HL-60 (cell line): ENCODE measurements around the gene FGF23.

Source experiments
- DNase-seq, 2 experiments: peaks; one replicate each; pipeline ENCODE4 v3.0.0-alpha.2; 2010 to 2020; ENCODE audit warnings: low read depth in 1 of 2, low spot score in 1 of 2
- H3K27ac ChIP-seq: fragments of 250-450 bp; sonication (Bioruptor Pico); replicated peaks from 2 replicates; pipeline ENCODE4 v1.5.1; 2020; ENCODE audit warnings: mild to moderate bottlenecking, moderate library complexity
- H3K27me3 ChIP-seq: fragments of 250-450 bp; sonication (Bioruptor Pico); 2 replicates; pipeline ENCODE4 v1.5.1; 2021; ENCODE audit warnings: mild to moderate bottlenecking, moderate library complexity; ENCODE audit not compliant: insufficient read depth, poor library complexity, severe bottlenecking
- H3K4me3 ChIP-seq: replicated peaks from 2 replicates; pipeline ENCODE4 v1.5.1; 2011; ENCODE audit warnings: mild to moderate bottlenecking, control low read depth, low read length; ENCODE audit not compliant: insufficient read depth
- GABPA ChIP-seq: IDR thresholded peaks from 2 replicates; pipeline ENCODE4 v1.6.1; 2012; ENCODE audit warnings: low read depth
- POLR2AphosphoS5 ChIP-seq: IDR thresholded peaks from 2 replicates; pipeline ENCODE4 v1.6.1; 2012; ENCODE audit warnings: low read depth
- SPI1 ChIP-seq: IDR thresholded peaks from 2 replicates; pipeline ENCODE4 v1.6.1; 2012; ENCODE audit warnings: low read depth, mild to moderate bottlenecking, borderline replicate concordance
- TF ChIP-seq, protein P1 (sequence below): IDR thresholded peaks from one replicate; pipeline ENCODE4 v1.5.1; 2011; ENCODE audit warnings: low read length, control low read depth, inconsistent platforms; ENCODE audit not compliant: insufficient read depth
- TF ChIP-seq, protein P2 (sequence below): IDR thresholded peaks from 2 replicates; pipeline ENCODE4 v1.6.1; 2012; ENCODE audit warnings: low read depth; ENCODE audit not compliant: insufficient replicate concordance

FGF23 gene

DNA sequence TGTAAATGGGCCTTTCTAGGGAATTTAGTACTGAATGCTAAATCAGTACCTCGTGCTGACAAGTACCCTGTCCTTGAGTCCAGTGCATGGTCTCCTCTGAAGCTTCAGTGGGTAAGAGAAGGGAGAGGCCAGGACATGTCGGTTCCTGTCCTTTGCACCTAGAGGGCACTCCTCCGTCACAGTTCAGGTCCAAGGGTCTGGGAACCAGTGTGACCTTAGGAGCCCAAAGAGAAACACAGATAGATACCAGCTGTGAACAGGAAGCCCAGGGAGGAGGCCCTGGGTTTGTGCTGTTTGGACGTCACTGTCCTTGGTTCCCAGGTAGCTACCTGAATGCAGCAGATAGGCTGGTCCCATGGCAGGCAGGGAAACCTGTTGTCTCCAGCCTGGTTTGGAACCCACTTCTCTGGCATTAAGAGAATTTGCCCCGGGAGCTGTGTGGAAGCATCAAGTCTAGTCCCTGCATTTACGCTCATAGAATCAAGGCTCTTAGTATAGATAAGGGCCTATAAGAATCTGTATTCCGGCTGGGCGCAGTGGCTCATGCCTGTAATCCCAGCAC, 3.9 kb upstream of the FGF23 start:
- peaks cover 17% of the 10 kb centered on the region for H3K27me3 ChIP-seq
- TF ChIP-seq, protein P1, sequence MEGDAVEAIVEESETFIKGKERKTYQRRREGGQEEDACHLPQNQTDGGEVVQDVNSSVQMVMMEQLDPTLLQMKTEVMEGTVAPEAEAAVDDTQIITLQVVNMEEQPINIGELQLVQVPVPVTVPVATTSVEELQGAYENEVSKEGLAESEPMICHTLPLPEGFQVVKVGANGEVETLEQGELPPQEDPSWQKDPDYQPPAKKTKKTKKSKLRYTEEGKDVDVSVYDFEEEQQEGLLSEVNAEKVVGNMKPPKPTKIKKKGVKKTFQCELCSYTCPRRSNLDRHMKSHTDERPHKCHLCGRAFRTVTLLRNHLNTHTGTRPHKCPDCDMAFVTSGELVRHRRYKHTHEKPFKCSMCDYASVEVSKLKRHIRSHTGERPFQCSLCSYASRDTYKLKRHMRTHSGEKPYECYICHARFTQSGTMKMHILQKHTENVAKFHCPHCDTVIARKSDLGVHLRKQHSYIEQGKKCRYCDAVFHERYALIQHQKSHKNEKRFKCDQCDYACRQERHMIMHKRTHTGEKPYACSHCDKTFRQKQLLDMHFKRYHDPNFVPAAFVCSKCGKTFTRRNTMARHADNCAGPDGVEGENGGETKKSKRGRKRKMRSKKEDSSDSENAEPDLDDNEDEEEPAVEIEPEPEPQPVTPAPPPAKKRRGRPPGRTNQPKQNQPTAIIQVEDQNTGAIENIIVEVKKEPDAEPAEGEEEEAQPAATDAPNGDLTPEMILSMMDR = no peak
- TF ChIP-seq, protein P2, sequence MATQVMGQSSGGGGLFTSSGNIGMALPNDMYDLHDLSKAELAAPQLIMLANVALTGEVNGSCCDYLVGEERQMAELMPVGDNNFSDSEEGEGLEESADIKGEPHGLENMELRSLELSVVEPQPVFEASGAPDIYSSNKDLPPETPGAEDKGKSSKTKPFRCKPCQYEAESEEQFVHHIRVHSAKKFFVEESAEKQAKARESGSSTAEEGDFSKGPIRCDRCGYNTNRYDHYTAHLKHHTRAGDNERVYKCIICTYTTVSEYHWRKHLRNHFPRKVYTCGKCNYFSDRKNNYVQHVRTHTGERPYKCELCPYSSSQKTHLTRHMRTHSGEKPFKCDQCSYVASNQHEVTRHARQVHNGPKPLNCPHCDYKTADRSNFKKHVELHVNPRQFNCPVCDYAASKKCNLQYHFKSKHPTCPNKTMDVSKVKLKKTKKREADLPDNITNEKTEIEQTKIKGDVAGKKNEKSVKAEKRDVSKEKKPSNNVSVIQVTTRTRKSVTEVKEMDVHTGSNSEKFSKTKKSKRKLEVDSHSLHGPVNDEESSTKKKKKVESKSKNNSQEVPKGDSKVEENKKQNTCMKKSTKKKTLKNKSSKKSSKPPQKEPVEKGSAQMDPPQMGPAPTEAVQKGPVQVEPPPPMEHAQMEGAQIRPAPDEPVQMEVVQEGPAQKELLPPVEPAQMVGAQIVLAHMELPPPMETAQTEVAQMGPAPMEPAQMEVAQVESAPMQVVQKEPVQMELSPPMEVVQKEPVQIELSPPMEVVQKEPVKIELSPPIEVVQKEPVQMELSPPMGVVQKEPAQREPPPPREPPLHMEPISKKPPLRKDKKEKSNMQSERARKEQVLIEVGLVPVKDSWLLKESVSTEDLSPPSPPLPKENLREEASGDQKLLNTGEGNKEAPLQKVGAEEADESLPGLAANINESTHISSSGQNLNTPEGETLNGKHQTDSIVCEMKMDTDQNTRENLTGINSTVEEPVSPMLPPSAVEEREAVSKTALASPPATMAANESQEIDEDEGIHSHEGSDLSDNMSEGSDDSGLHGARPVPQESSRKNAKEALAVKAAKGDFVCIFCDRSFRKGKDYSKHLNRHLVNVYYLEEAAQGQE = no peak
- no peak for TF ChIP-seq GABPA
- no peak for TF ChIP-seq SPI1
- TF ChIP-seq POLR2AphosphoS5 = no peak
- H3K4me3 ChIP-seq = no peak overlapping the region
- H3K27ac ChIP-seq = no peak overlapping the region
- DNase-seq = peak in 1 of 2 experiments; percentile 6

DNA sequence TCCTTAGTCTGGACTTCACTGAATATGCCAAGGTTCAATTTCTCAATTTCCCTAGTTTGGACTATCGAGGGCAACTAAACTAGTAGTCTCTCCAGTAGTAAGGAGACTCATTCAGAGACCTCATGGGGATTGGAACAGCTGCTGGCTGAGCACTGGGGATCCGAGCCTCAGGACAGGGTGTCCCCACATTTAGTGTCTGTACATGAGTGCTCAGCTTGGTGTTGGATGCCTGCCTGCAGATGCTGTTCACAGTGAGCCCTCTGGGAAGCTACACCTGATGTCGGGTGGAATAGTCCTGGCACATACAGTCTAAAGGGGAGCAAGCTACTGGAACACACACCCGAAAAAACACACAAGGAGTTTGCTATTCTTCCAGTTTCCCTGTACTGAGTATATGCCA, 820 bp upstream of the FGF23 start:
- no peak for DNase-seq
- Histone ChIP-seq H3K27ac (no peak overlapping the region), H3K4me3 (no peak overlapping the region), H3K27me3 (peaks cover 22% of the 10 kb centered on the region)
- TF ChIP-seq, protein P1 = no peak
- no peak for TF ChIP-seq GABPA
- TF ChIP-seq SPI1 = no peak
- no peak for TF ChIP-seq POLR2AphosphoS5
- TF ChIP-seq, protein P2 = no peak

DNA sequence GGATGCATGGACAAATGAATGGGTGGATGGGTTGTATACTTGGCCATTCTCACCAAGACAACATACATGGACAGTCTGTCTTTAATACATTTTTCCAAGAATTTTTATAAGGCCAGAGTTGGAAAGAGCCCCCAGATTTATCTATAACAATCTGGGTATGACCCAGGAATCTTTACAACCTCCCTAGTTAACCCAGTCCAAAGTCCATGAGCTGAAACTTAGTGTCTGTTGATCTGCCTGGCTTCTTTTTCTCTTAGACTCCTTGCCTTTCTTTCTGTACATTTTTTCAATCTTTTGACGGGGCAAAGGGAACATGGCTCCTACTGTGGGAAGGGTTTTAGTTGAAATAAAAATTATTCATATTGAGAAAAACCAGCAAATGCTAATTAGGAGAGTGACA, 740 bp downstream of the FGF23 start:
- TF ChIP-seq POLR2AphosphoS5 = no peak
- TF ChIP-seq SPI1 = no peak
- no peak for TF ChIP-seq GABPA
- TF ChIP-seq, protein P1 = no peak
- TF ChIP-seq, protein P2 = no peak
- peaks cover 22% of the 10 kb centered on the region for H3K27me3 ChIP-seq
- DNase-seq = no peak

More for the DNA sequence above, 740 bp downstream of the FGF23 start:
- no peak overlapping the region for H3K4me3 ChIP-seq
- H3K27ac ChIP-seq = no peak overlapping the region
